HG03095 (cell line): ENCODE results near the gene HCN4.

ENCODE experiments used
- ATAC-seq: cut with Tn5 transposase; IDR thresholded peaks from one replicate; pipeline ENCODE4 v1.9.1; 2021; ENCODE audit warnings: moderate library complexity; ENCODE audit not compliant: unreplicated experiment

The HCN4 gene

GRCh38 chr15:73349191-73349590, 19.6 kb downstream of the HCN4 start:
- no peak for ATAC-seq

- no peak for ATAC-seq
These were observed 21.9 kb downstream of the HCN4 start for GRCh38 chr15:73346735-73347312.

- no peak for ATAC-seq
These were observed 23.1 kb downstream of the HCN4 start for GRCh38 chr15:73345658-73346057.

GRCh38 chr15:73344056-73344455, 24.7 kb downstream of the HCN4 start:
- no peak for ATAC-seq

GRCh38 chr15:73341886-73342600, 26.7 kb downstream of the HCN4 start:
- ATAC-seq = no peak

- ATAC-seq = no peak
These were observed 28.1 kb downstream of the HCN4 start for GRCh38 chr15:73340502-73341192.

- no peak for ATAC-seq
These were observed 30.0 kb downstream of the HCN4 start for GRCh38 chr15:73338606-73339374.

GRCh38 chr15:73338058-73338457, 30.7 kb downstream of the HCN4 start:
- ATAC-seq = no peak

- no peak for ATAC-seq
These were observed 31.6 kb downstream of the HCN4 start for GRCh38 chr15:73337187-73337586.

- no peak for ATAC-seq
These were observed 32.0 kb downstream of the HCN4 start for GRCh38 chr15:73336756-73337155.

- no peak for ATAC-seq
These were observed 33.3 kb downstream of the HCN4 start for GRCh38 chr15:73335471-73335870.

- ATAC-seq = no peak
These were observed 33.7 kb downstream of the HCN4 start for GRCh38 chr15:73335026-73335425.

- no peak for ATAC-seq
These were observed 34.7 kb downstream of the HCN4 start for GRCh38 chr15:73334086-73334485.

GRCh38 chr15:73333001-73333400, 35.8 kb downstream of the HCN4 start:
- ATAC-seq = no peak

- no peak for ATAC-seq
These were observed 36.5 kb downstream of the HCN4 start for GRCh38 chr15:73331991-73332925.

- no peak for ATAC-seq
These were observed 37.3 kb downstream of the HCN4 start for GRCh38 chr15:73331501-73331900.

- ATAC-seq = no peak
These were observed 38.3 kb downstream of the HCN4 start for GRCh38 chr15:73330206-73331051.

- no peak for ATAC-seq
These were observed 39.1 kb downstream of the HCN4 start for GRCh38 chr15:73329501-73330200.

GRCh38 chr15:73328981-73329380, 39.8 kb downstream of the HCN4 start:
- no peak for ATAC-seq
